NCI-H345 (cell line): ENCODE data around the gene EPHA6.

Source experiments
- DNase-seq: peaks from one replicate; lab custom pipeline; 2025; lab: John Stamatoyannopoulos, UW

Gene EPHA6

DNA sequence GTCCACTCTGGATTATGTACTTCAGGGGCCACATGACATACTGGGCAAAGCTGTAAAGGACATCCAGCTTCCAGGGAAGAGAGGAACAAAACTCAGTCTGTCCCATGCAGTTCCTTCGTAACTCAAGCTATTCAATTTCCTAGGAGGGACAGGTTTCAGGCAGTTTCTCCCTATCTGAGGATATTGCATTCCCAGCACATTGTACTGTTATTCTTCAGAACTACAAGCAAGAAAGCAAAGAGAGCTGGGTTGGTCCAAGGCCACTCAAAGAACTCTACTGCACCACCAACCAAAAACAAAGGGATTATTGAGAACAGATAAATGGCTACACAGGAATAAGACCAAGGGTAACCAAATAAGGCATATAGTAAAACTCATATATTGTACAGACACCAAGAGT, 832.5 kb downstream of the EPHA6 start:
- no peak for DNase-seq

DNA sequence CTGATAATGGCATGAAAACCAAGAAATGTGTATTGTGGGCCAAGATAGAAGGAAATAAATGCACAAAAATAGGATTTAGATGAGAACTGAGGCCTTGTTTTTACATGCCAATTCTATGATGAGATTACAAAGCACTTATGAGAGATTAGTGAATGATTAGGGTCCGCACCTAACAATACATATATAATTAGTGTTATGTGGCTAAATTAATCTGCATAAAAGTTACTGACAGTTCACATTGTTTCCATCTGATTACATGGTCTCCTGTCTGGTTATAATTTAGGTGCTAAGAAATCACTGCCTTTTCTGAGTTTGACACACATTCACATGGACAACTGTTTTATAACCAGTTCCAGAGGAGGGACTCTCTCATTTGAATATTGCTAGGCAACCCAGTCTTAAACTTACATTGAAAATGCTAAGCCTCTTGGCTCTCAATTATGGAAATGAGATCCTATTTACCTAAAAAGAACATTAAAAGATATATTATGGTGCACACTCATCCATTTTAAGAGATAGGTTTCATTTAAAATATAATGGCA, 833.1 kb downstream of the EPHA6 start:
- no peak for DNase-seq

DNA sequence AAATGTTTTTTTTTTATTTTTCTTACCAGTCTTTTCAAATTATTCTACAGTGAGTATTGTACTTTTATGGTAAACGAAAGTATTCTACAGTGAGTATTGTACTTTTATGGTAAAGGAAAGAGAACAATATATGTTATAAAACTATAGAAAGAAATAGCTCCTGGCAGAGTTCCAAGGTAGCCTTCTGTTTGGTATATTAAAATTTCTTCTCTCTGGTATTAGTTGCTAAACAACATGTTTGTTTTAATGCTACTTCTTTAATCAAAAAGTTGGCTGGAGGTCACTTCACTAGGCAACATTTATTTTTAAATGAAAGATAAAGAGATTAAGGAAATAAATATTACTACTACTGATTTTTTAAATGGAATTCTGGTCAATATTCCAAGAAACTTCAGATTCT, 841.6 kb downstream of the EPHA6 start:
- no peak for DNase-seq

DNA sequence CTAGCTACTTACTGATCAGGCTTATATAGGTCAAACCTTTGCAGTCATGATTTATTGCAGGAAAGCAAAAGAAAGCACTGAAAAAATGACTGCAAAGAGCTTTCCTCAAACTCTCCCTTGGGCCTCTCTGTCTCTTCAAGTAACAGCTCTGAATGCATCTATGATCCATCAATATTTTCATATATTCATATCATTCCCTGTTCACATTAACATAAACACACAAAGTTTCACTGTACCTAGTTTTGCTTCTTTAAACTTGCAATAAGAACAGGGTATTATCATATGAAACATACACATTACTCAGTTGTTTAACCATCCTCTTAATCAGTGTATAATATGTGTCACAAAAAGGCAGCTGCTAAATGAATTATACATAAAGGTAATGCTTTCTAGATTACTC, 842.2 kb downstream of the EPHA6 start:
- DNase-seq = no peak

- peak; percentile 46 for DNase-seq
These were observed 844.4 kb downstream of the EPHA6 start for GRCh38 chr3:97658668-97659285.

DNA sequence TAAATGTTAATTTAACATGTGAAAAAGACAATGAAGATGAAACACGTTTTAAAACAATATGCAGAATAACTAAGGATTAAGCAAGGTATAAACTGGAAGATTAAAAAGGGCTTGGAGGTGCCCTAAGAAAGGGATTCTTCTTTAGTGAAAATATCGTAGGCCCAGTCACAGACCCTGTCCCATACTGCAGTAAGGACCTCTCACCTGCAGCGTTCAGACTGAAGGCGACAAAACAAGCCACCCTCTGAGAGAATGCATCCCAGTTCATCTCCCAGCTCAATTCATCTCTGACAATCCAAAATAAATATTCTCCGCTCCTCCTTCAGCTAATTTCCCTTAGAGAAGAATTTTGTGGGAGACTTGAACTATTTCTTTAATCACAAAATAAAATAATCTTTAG, 847.9 kb downstream of the EPHA6 start:
- DNase-seq = no peak

GRCh38 chr3:97662762-97663161, 848.4 kb downstream of the EPHA6 start:
- DNase-seq = no peak

GRCh38 chr3:97665896-97666295, 851.5 kb downstream of the EPHA6 start:
- DNase-seq = no peak

GRCh38 chr3:97670952-97671351, 856.6 kb downstream of the EPHA6 start:
- DNase-seq = no peak

DNA sequence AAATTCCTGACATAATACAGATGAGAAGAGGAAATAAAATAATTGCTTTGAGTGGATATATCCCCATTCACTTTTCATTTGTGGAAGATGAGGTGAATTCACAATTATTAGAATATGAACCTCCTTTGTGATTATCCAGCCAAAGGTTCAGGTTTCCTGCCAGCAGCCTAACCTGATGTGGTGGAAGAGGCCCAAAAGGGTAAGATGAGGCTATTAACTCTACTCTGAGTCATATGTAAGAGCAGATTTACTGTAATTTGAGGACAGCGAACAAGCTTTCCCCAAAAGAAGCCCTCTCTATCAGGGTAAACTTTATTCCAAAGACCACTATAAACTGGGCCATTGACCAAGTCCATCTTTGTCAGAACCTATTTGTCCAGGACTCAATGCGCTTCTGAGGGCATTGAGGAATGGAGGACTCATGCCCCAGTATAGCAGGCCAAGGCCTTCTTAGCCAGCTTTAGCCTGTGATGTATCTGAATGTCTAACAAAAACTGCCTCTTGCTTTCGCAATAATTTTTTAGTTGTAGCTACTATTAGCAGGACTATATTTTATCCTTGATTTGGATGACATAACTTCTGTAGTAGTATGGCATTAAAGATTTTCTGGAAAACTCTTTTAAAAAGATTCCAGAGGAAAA, 859.1 kb downstream of the EPHA6 start:
- DNase-seq = no peak

GRCh38 chr3:97674461-97674860, 860.1 kb downstream of the EPHA6 start:
- DNase-seq = no peak

DNA sequence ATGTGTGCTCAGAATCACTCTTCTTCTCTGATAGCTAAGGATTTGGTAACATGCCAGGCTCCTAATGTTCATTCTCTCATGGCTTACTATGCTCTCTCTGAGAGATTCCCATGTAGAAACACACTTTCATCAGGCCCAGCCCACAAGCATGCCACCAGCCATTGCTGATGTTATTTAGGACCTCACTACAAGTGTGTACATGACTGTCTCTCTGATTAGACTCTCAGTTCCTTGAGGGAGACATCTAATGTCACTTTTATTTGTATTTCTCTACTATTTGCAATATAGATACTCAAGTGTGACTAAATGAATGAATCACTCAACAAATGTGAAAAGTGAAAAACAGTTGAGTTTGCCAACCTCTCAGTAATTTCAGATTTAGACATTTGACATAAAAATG, 865.8 kb downstream of the EPHA6 start:
- no peak for DNase-seq

- DNase-seq = no peak
These were observed 866.3 kb downstream of the EPHA6 start for GRCh38 chr3:97680696-97681095.

DNA sequence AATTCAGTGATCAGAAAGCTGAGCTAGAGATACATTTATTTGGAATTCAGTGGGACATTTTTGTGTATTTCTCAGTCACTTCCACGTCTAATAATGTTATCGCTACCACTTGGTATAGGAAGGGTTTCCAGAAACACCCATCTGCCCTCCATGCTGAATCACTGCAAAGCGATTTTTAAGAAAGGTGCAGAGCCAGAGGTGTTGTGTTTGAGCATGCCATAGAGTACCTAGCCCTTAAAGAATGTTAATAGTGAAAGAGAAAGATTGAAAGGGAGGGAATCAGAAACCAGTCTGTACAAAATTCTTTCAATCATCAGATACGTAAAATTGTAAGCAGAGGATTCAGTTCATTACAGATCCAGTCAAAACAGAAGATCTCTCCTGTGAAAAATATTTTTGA, 870.1 kb downstream of the EPHA6 start:
- DNase-seq = no peak

- DNase-seq = no peak
These were observed 871.9 kb downstream of the EPHA6 start for GRCh38 chr3:97686258-97686657.

- no peak for DNase-seq
These were observed 873.3 kb downstream of the EPHA6 start for GRCh38 chr3:97687734-97688133.

GRCh38 chr3:97689111-97689510, 874.7 kb downstream of the EPHA6 start:
- DNase-seq = no peak

GRCh38 chr3:97689962-97690361, 875.6 kb downstream of the EPHA6 start:
- no peak for DNase-seq

DNA sequence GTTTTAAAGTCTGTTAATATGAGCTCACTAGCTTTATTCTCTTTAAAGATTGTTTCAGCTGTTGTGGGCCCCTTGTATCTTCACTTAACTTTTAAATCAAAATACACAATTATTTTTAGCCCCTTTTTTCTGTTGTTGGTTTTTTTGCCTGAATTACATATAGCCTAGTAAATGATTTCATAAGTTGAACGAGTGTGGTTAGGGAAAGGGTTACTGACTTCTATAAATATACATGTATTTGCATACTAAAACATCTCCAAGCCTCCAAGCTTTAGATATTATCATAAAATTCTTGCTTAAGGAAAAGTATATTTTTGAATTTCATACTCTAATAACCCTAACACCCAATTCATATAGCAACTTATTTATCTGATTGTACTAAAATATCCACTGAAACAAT, 877.0 kb downstream of the EPHA6 start:
- no peak for DNase-seq

DNA sequence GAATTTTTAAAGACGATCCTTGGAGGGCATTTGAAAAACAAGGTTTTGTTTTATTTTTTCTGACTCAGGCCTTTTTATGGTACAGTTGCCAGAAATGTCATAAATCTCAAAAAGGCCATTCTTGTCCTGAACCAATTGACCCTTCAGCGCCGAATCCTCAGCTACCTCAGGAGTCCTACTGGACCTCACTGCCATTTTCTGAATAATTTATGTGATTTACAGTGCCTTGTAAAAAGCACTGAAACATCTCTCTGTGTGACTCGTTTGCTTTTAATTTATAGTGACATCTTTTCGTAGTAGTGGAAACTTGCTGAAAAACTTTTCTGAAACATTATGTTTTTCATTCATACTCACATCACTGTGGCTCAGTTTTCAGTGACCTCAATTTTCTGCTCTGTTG, 878.0 kb downstream of the EPHA6 start:
- no peak for DNase-seq

DNA sequence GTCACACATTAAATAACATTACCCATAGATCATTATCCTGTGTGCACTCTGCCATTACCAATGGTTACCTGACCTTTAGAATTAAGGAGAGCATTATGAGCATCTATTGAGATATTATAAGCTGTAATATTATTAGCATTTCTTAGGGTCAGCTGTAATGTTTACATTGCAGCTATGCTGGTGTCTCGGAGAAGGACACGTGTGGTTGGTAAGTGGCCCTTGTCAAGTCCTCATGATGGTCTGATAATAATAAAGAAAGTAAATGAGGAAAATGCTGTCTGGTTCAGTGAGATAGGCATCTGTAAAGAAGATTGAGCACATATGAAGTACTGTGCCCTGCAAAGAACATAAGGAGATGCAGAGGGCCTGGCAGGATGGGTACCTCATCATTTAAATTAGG, 878.4 kb downstream of the EPHA6 start:
- DNase-seq = no peak

DNA sequence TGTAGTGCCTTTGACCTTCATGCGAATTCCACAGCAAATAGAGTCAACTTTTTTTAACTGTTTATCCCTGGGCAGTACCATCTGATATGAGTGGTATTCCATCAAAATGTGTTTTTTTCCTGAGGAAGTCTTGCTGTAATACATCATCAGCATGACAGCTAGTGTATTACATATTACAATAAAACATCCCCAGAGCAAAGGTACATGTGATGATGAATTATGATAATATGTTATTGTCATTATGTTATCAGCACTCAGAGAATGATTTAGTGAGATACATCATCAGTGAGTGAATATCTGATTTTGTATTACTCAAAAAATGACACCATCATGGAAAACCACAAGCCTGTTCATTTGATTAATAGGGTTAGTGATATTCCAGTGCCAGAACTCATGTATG, 880.5 kb downstream of the EPHA6 start:
- DNase-seq = no peak

DNA sequence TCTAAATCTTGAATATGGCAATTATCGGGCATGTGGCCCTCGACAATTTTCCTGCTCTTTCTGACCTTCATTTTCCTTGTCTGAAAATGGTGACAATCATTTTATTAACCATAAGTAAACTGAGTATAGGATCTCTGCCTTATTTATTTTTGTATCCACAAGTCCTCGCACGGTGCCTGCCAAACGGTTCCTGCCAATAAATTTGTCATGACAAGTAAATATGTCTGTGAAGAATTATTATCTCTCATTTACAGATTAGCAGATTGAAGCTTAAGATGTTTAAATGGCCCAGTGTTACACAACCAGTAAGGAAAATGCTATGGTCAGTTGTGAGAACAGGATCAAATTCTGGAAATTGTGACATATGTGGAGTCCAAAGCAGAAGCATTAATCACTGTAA, 884.3 kb downstream of the EPHA6 start:
- no peak for DNase-seq

DNA sequence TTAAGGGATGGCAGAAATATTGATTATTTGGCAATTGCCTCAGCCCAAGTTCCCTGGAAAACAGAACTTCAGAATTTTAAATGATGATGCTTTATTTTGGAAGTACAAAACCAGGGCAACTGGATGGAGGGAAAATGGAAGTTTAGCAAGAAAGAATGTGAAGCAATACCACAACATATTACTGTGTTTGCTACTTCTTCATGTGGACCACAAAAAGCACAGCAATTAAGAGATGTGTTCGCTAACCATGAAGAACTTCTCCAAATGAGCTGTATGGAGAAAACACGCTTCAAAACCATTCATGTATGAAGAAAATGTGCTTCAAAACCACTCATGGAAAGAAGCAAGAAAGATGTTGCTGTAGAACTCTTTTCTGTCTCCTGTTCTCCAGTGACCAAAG, 885.5 kb downstream of the EPHA6 start:
- no peak for DNase-seq
